Epidermal melanocyte (primary cell): ENCODE data around the gene SLC9A9.

ENCODE experiments used
- DNase-seq: peaks from one replicate; pipeline ENCODE4 v3.0.0; 2011; ENCODE audit warnings: low spot score; ENCODE audit not compliant: insufficient read length

SLC9A9 gene

DNA sequence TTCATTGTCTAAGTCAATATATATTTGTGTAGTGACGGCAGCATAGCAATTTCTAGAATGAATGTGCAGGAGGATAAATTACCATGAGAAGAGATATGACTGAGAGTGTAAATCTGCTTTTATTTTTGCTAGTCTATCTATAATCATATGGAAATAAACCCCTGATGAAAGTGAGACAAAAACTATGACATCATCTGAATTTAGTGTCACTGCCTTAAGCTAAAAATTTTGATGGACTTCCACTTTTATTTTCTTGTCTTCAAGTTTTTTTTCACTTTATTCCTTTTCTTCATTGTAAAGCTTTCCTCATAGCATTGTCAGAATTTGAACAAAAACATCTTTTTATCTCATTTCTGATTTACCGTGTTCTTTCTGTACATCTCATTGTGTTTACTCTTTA lies 486.7 kb downstream of the SLC9A9 start:
- no peak for DNase-seq

DNA sequence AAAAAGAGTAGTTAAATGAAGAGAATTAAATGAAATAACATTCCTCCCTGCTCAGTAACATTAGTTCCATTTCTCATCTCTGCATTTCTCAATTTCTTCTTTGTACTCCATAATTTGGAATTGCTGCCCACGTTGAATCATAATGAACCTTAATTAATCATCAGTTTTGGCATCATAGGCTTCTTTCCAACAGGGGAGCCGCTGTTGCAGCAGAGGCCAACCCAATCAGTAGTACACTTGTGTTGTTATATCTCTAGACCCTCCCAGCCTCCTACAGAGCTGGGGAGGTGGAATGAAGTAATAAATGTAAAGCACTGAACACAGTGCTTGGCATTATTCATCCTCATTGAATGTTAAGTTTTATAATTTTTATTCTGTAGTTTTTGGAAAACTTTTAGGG lies 488.0 kb downstream of the SLC9A9 start:
- no peak for DNase-seq

DNA sequence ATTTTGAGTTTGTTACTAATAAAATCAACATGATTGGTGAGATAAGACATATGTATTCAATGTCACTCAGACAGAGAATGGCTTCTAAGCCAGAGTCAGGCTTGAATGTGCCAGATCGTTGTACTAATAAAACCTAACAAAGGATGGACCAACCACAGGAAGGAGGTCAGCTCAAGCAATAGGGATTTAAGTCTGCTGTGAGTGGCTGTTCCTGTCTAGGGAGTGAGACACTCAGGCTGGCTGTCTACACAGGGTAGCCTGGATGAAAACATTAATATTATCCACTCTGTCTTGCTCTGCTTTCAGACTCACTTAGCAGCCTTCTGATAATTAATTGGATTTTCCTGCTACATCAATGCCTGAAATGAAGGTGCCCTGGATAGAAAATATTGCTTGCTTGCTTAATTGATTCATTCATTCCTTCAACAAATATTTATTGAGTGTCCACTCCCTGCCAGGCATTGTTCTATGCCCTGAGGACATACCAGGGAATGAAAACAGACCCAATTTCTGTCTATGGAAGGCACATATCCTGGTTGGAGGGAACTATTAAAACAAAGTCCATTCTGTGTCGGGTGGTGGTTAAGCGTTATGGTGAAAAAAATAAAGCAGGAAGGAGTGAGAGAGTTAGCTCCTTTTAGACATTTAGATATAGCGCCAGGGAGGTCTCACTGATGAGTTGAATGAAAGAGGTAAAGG lies 489.3 kb downstream of the SLC9A9 start:
- DNase-seq: no peak

DNA sequence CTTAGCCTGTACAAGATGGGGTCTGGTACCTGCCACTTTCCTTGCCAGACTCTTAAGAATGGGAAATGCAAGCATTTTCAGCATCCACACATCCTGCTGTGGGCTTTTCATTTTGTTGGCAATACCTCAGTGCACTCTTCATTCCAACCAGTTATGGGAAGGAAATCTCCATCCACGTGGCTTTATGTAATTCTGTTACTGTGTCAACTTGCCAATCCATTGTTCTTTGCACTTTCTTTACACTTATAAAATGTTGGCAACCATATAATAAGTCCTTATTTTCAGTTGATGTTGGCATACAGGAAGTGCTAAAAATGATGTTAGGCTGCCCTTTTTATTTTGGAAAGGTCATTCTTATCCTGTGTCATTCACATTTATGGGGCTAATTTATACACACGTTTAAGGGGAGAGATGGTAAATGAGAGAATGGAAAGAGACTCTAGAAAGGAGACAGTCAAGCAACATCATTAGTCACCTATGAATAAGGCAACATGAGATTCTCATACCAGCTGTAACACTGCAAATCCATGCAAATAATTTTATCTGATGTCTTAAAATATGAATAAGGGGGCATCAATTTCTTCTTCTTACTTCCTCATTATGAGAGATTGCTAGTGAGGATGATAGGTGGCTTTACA lies 490.0 kb downstream of the SLC9A9 start:
- DNase-seq: no peak

DNA sequence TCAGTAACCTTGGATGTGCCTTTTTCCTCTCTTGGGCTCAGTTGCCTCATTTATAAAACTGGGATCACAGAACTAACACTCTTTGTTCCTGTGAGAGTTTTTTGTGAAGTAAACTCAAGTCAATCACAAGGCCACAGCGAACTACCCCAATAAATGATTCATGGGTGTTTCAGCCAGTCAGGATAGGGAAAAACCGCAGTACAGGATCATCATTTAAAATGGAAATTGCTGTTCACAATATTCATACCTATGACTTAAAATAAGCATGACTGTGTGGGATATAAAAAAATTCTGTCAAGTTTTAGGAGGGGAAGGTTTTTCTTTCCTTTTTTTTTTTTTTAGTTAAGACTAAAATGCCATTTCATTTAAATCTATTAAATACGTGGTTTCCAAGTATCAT lies 490.6 kb downstream of the SLC9A9 start:
- DNase-seq: no peak

DNA sequence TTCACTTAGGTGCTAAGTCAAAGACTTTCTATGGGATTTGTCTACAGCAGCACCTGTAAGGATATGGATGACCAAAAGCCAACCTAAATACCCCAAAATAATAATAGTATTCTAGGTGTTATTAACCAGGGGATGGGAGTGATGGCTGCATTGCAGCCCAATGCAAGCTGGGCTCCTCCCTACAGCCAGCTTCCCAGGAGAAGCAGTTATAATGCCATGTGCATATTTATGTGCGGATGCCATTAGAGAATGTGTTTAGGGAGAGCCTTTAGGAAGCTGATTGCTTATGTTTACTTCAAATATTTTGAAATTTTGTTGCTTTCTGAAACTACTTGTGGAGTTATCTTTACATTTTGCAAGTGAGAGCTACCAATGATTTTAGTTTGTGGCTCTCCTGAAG lies 491.4 kb downstream of the SLC9A9 start:
- no peak for DNase-seq

DNA sequence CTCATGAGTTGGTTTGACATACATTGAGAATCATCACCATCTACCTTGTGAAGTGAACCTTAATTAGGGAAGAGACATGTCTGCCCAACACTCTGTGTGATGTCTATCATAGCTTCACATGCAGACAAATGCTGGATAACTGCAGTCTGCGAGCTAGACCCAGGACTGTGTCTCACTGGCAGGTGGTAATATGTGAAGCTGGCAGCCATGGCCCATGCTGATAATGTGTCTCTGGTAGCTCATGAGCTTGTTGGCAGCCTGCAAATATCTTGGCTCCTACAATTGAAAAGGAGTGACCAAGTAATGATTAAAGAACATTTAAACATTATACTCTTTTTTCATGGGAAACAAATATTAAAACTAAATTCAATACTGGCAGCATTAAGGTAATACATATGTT lies 493.9 kb downstream of the SLC9A9 start:
- no peak for DNase-seq

DNA sequence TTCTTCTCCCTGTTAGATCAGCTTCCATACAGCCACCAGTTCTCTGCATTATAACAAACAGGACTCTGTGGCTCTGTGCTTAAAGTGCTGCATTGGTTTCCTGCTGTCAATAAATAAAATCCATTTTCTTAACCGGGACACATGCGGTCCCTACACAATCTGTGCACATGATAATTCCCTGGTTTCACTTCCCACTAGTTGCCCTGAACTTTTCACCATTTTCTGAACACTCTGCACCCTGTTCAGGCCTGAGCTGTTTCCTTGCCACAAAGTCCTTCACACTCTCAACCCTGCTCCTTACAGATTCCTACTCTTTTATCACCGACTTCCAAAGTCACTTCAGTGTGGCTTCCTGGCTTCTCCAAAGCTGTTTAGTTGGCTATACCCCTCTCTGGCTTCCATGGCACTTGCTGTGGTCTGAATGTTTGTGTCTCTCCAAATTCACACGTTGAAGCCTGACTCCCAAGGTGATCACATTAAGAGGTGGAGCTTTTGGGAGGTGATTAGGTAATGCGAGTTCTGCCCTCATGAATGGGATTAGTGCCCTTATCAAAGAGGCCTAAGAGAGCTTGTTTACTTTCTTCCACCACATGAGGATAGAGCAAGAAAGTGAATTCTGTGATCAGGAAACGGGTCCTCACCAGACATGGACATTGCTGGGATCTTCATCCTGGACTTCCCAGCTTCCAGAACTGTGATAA lies 495.3 kb downstream of the SLC9A9 start:
- no peak for DNase-seq

DNA sequence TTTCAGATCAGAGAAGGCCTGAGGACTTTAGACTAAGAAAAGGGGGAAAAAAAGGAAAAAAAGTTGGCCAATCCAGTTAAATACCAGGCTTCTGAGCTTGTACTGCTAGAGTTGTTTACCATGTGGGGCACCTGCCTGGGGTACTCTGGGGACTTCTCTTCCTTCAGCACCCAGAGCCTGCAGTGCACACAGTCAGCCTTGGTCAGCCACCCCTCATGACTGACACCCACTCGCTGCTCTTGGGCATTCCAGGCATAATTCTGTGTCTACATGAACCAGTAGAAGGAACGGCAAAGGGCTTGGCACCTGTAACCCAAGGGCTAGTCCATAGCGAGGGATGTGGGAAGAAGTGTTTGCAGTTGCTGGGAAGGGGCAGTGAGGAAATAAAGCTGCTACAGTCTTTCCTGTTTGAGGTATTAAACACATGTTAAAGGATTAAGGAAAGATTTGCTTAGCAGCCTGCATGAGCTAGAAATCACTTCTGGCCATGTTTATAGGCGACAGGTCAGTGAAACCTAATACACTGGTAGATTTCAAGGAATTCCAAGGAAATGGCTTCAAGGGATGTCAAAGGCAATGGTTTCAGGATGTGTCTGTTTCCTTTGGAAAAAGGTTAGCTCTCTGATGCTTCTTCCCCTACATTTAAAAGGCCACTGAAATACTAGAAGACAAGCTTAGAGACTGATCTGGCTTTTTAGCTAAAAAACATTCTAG lies 496.2 kb downstream of the SLC9A9 start:
- DNase-seq: no peak

DNA sequence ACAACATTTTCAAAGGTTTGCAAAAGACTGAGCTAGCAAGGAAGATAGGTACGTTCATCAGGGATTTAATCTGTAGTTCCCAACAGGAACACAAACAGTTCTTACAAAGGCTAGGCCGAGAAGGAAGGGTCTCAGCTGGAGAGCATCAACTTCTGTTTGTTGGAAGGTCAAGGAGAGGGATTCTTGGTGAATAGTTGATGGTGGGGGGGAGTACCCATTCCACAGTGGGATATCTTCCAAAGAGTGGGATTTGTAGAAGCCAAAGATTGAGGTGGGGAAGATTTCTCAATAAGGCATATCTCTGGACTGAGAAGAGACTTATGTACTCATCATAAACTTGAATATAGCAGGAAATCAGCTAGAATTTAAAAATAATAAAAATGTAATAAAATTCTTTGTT lies 496.9 kb downstream of the SLC9A9 start:
- no peak for DNase-seq

DNA sequence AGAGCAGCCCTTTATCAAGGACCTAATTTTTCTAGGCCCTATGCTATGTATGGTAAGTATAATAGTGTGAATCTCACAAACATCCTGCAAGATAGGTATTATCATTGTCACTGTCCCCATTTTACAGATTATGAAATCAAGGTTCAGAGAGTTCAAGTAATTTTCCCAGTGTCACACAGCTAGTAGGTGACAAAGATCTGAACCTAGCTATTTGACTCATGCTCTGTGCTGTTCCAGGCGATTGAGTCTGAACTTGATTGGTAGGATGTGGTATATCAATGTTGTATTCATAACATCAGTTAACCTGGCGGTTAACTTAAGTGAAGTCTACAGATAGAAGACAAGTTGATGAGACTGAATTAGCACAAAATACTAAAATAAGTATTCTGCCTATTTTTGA lies 498.8 kb downstream of the SLC9A9 start:
- DNase-seq: no peak

DNA sequence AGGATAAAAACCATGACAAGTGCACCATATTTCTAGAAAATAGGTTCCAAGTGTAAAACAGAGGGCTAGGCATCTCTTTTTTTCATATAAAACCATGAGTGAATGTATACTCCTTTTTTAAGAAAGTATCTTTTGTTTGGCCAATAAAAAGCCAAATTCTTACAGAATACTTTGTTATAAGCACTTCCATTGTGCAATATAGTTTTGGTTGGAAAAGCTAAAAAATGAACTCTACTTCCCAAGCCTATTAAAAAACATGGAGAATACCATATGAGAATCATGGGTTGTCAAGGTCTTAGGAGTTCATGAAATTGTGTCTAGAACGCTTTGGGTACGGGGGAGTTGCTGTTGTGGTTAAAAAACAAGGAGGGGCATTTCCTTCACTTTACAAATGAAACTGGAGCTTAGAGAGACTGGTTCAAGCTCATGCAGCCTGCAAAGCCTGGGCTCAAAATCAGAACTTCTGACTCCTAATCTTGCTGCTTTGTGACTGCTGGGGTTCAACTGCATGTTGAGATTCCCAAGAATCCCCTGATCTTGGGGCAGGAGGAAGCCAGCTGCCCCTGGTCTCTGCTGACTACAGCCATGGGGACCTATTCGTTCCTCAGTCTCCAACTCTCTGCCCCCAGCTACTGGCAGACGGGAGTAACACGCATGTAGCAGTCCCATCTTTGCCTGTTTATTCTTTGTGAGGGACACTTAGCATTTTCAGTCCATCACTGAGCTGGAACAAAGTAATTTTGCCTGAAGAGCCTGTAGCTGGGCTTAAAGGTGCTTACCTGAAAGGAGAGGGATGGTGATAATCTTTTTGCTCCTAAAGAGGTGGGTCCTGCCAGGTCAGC lies 499.6 kb downstream of the SLC9A9 start:
- DNase-seq: no peak

DNA sequence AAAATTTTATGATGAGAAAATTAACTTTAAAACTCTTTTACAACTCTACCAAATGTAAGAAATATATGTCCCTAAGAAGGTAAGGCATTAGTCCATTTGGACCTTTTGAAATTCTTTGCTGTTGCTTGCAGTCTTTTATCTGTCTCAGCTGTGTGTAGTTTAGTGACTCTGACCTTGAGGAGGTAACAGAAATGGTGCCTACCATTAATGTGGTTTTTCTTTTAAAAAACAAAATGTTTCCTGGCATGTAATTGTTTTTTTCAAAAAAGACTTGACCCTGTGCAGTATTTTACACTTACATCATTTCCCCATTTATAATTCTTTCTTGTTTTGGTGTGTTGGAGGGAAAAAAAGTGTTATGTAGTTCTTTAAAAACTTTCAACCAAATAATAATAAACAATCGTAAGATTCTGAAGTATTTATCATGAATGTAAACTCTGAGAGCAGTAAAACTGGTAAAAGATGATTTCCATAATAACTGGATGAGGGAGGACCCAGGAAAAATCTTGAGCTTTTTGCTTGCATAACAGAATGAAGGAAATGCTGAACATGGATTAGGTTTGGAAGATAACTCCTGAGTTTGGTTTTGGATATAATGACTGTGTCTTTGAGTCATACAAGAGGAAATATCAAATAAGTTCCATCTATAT lies 503.6 kb downstream of the SLC9A9 start:
- DNase-seq: no peak

DNA sequence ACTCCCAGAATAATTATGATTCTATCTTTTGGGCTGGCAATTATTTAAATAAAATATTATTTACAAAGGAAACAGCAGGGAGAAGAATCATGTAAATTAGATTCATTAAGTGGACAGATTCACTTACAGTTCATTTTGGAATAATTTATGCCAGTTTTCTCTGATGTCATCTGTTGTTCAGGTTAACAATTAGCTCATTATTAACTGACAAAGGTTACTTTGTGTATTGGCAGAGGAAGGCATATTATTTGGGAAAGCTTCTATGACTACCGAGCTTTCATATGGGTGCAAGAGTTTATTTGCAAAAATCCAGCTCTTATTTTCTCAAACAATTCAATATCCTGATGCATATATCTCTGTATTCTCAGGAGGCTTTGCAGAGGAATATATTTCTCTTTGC lies 504.3 kb downstream of the SLC9A9 start:
- no peak for DNase-seq

DNA sequence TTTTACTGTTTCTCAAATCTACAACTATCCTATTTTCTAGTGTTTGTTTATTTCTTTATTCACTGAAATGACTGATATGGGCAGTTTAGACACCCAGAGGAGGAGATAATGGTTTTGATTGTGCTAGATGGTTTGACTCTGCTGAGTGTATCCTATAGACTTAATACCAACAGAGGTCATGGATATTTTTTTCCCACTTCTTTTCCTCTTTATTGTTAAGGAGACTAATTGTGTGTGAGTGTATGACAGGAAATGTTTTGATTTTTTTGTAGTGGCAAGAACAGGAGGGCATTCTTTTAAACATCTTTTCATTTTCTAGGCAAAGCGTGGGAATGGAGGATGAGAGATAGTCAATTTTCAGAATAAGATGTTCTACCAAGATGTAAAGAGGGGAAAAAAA lies 505.2 kb downstream of the SLC9A9 start:
- DNase-seq: no peak

DNA sequence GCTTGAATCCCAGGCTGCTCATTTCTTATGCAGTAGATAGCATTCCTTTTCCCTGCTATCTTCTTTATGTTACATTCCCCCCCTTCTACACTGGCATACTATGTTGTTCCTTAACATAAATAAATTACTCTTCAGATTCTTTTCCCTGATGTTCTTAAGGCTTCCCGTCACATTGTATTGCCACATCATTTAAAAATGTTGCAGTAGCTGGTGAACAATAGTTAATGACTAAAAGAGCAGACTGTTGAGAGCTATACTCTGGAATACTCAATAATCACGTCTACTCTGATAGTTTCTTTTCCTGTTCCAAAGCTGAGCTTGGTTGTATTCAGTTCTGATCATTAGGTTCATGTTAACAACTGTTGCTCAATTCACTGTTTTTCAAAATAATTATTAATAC lies 508.8 kb downstream of the SLC9A9 start:
- no peak for DNase-seq

DNA sequence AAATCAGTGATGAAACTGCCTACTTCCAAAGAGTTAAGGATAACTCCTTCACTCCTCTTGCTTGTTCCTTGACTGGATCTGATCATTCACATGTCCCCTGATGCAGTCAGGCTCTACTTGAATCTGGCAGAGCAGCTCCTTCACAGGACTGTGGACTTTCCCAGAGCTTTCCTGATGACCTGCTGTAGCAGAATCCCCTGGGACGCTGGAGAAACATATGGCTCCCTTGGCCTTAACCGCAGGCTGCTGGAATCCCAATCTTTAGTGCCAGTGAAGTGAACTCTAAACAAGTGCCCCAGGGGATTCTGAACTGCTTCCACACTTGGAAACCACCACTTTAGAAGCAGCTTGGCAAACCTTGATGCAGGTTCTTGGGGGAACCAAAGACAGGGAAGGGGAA lies 510.9 kb downstream of the SLC9A9 start:
- DNase-seq: no peak

DNA sequence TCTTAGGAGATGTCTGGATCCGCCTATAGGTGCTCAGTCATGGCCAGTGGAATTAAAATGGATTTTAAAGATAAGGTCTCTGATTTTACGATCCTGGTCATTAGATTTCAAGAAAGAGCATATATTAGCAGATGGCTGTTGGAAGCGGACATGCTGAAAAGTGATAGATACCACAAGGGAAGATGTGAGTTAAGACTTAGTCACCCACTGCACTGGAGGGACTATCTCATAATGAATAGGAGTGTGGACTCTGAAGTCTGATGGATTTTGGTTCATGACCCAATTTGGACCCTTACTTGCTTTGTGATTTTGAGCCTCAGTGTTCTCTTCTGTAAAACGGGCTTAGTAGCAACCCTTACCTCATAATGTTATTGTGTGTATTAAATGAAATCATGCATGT lies 514.0 kb downstream of the SLC9A9 start:
- DNase-seq: no peak

DNA sequence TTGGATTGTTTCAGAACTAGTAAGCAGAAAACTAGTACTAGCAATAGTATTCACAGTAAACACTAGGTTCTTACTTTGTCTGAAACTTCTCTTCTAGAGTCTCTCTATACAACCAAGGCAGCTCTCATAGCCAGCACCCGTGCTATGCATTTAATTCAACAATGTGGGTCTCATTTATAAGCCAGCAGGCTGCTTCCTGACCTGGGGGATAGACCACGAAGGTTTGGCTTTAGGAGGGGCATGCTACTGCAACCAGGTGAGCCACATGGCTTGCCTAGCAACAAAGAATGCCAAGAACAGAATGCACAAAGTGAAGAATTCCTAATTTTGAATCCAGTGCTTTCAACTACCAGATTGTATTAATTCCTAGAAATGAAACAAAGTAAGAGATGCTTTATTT lies 514.9 kb downstream of the SLC9A9 start:
- DNase-seq: no peak

DNA sequence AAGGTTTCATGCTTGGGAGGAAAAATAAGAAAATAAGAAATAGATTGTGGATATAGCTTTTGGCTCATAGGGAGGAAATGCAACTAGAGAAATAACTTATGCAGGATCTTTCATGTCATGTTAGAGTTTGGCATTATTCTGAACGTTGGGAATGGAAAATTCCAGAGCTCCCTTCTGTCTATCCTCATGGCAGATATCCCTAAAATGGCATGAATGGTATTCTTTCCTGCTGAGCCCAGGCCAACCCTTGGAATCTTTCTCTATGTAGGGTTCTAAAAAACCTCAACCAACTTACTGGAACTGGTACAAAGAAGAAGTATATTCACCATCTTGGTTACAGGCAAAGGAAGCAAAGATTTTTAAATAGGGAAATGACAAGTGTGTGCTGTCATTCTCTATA lies 516.2 kb downstream of the SLC9A9 start:
- DNase-seq: no peak

DNA sequence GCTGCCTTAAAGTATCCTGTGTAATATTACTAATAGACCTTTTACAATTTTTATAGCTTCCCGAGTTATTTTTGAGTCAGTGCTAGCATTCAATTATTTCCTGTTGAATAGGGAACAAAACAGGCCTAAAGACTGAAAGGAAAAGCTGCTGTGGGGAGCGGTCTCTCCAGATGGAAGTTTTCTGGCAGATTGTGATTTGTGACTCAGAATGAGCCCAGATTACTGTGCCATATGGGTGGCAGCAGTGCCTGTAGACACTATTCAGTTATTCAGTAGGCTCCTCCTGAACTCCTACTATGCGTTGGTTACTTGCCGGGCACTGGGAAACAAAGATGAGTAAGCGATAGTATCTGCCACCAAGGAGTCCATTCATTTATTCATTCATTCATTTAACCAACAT lies 516.9 kb downstream of the SLC9A9 start:
- no peak for DNase-seq
